Measurements from ENCODE around the gene COG3.

The COG3 gene

GRCh38 chr13:45537516-45537915 lies 72.8 kb downstream of the COG3 start:
- DNase-seq (ENCODE audit: low spot score), result no peak
- in situ Hi-C loops (cut with MboI; ENCODE audit: low pct_unique_long_range_greater_than_20kb, low sequenced_read_pairs, unreplicated experiment), result no loop called here
- no peak for TF ChIP-seq CTCF (IDR thresholded peaks at IDR 0.05; ENCODE audit: extremely low read depth, insufficient read depth, missing control alignments)

GRCh38 chr13:45538382-45538781 lies 73.6 kb downstream of the COG3 start:
- no peak for TF ChIP-seq CTCF (IDR thresholded peaks at IDR 0.05; ENCODE audit: extremely low read depth, insufficient read depth, missing control alignments)

GRCh38 chr13:45540195-45540594 lies 75.5 kb downstream of the COG3 start:
- in situ Hi-C loops (cut with MboI; ENCODE audit: low pct_unique_long_range_greater_than_20kb, low sequenced_read_pairs, unreplicated experiment), result no loop called here
- no peak for DNase-seq (ENCODE audit: low spot score)
- TF ChIP-seq CTCF (IDR thresholded peaks at IDR 0.05; ENCODE audit: extremely low read depth, insufficient read depth, missing control alignments), result no peak

More at GRCh38 chr13:45538382-45538781, 73.6 kb downstream of the COG3 start:
- DNase-seq (ENCODE audit: low spot score), result no peak
- in situ Hi-C loops (cut with MboI; ENCODE audit: low pct_unique_long_range_greater_than_20kb, low sequenced_read_pairs, unreplicated experiment), result no loop called here

GRCh38 chr13:45540864-45541263 lies 76.1 kb downstream of the COG3 start:
- in situ Hi-C loops (cut with MboI; ENCODE audit: low pct_unique_long_range_greater_than_20kb, low sequenced_read_pairs, unreplicated experiment), result no loop called here
- no peak for TF ChIP-seq CTCF (IDR thresholded peaks at IDR 0.05; ENCODE audit: extremely low read depth, insufficient read depth, missing control alignments)
- no peak for DNase-seq (ENCODE audit: low spot score)

- in situ Hi-C loops (cut with MboI; ENCODE audit: low pct_unique_long_range_greater_than_20kb, low sequenced_read_pairs, unreplicated experiment), result no loop called here
- DNase-seq (ENCODE audit: low spot score), result no peak
- TF ChIP-seq CTCF (IDR thresholded peaks at IDR 0.05; ENCODE audit: extremely low read depth, insufficient read depth, missing control alignments), result no peak
Measured at GRCh38 chr13:45541806-45542205, 77.1 kb downstream of the COG3 start.

GRCh38 chr13:45542391-45542790 lies 77.7 kb downstream of the COG3 start:
- no peak for TF ChIP-seq CTCF (IDR thresholded peaks at IDR 0.05; ENCODE audit: extremely low read depth, insufficient read depth, missing control alignments)
- no peak for DNase-seq (ENCODE audit: low spot score)
- in situ Hi-C loops (cut with MboI; ENCODE audit: low pct_unique_long_range_greater_than_20kb, low sequenced_read_pairs, unreplicated experiment), result no loop called here

GRCh38 chr13:45542878-45543277 lies 78.1 kb downstream of the COG3 start:
- TF ChIP-seq CTCF (IDR thresholded peaks at IDR 0.05; ENCODE audit: extremely low read depth, insufficient read depth, missing control alignments), result no peak
- in situ Hi-C loops (cut with MboI; ENCODE audit: low pct_unique_long_range_greater_than_20kb, low sequenced_read_pairs, unreplicated experiment), result no loop called here
- no peak for DNase-seq (ENCODE audit: low spot score)

Measured in GM13977 (cell line).